ENCODE measurements around the gene RAB11A.

Gene RAB11A

GRCh38 chr15:65904301-65904700, 35.0 kb downstream of the RAB11A start:
- no peak for ATAC-seq (ENCODE audit: insufficient read depth, low read depth)
- peaks cover 38% of the 10 kb centered on the region for H3K36me3 ChIP-seq (ENCODE audit: insufficient read depth, low read length)

GRCh38 chr15:65906396-65906795, 37.1 kb downstream of the RAB11A start:
- Histone ChIP-seq H4K20me1 (ENCODE audit: insufficient read depth, low read length) (no peaks in the 10 kb centered on the region), H3K4me1 (ENCODE audit: insufficient read depth, low read length) (no peaks in the 10 kb centered on the region), H3K9me3 (ENCODE audit: insufficient read depth, low read length, severe bottlenecking) (no peaks in the 10 kb centered on the region), H3K27ac (ENCODE audit: low read length) (no peak overlapping the region), H3K4me2 (ENCODE audit: insufficient read depth, low read length) (no peak overlapping the region), H3K79me2 (ENCODE audit: insufficient read depth, low read length) (no peaks in the 10 kb centered on the region), H3K9ac (ENCODE audit: low read depth, low read length) (no peak overlapping the region), H3K36me3 (ENCODE audit: insufficient read depth, low read length) (peaks cover 25% of the 10 kb centered on the region), H2AFZ (ENCODE audit: low read depth, low read length) (no peak overlapping the region), H3K4me3 (ENCODE audit: low read depth in 1 of 2, low read length in 2 of 2) (no peak overlapping the region), H3K27me3 (ENCODE audit: insufficient read depth, low read length, poor library complexity) (no peaks in the 10 kb centered on the region)
- no peak for TF ChIP-seq EZH2 (IDR thresholded peaks at IDR 0.05; ENCODE audit: borderline replicate concordance, low read depth, low read length, severe bottlenecking)
- TF ChIP-seq, protein P1, sequence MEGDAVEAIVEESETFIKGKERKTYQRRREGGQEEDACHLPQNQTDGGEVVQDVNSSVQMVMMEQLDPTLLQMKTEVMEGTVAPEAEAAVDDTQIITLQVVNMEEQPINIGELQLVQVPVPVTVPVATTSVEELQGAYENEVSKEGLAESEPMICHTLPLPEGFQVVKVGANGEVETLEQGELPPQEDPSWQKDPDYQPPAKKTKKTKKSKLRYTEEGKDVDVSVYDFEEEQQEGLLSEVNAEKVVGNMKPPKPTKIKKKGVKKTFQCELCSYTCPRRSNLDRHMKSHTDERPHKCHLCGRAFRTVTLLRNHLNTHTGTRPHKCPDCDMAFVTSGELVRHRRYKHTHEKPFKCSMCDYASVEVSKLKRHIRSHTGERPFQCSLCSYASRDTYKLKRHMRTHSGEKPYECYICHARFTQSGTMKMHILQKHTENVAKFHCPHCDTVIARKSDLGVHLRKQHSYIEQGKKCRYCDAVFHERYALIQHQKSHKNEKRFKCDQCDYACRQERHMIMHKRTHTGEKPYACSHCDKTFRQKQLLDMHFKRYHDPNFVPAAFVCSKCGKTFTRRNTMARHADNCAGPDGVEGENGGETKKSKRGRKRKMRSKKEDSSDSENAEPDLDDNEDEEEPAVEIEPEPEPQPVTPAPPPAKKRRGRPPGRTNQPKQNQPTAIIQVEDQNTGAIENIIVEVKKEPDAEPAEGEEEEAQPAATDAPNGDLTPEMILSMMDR (IDR thresholded peaks at IDR 0.05; ENCODE audit: borderline replicate concordance, extremely low read depth, low read length, poor library complexity, severe bottlenecking): no peak
- ATAC-seq (ENCODE audit: insufficient read depth, low read depth): no peak
- no peak for DNase-seq

More at GRCh38 chr15:65904301-65904700, 35.0 kb downstream of the RAB11A start:
- DNase-seq: no peak
- Histone ChIP-seq H3K27ac (ENCODE audit: low read length) (no peak overlapping the region), H4K20me1 (ENCODE audit: insufficient read depth, low read length) (no peaks in the 10 kb centered on the region), H3K27me3 (ENCODE audit: insufficient read depth, low read length, poor library complexity) (no peaks in the 10 kb centered on the region), H3K79me2 (ENCODE audit: insufficient read depth, low read length) (no peaks in the 10 kb centered on the region), H2AFZ (ENCODE audit: low read depth, low read length) (no peak overlapping the region), H3K9ac (ENCODE audit: low read depth, low read length) (no peak overlapping the region), H3K4me3 (ENCODE audit: low read depth in 1 of 2, low read length in 2 of 2) (no peak overlapping the region), H3K9me3 (ENCODE audit: insufficient read depth, low read length, severe bottlenecking) (no peaks in the 10 kb centered on the region), H3K4me1 (ENCODE audit: insufficient read depth, low read length) (no peaks in the 10 kb centered on the region), H3K4me2 (ENCODE audit: insufficient read depth, low read length) (no peak overlapping the region)
- TF ChIP-seq EZH2 (IDR thresholded peaks at IDR 0.05; ENCODE audit: borderline replicate concordance, low read depth, low read length, severe bottlenecking): no peak
- TF ChIP-seq, protein P1 (IDR thresholded peaks at IDR 0.05; ENCODE audit: borderline replicate concordance, extremely low read depth, low read length, poor library complexity, severe bottlenecking): no peak

DNA sequence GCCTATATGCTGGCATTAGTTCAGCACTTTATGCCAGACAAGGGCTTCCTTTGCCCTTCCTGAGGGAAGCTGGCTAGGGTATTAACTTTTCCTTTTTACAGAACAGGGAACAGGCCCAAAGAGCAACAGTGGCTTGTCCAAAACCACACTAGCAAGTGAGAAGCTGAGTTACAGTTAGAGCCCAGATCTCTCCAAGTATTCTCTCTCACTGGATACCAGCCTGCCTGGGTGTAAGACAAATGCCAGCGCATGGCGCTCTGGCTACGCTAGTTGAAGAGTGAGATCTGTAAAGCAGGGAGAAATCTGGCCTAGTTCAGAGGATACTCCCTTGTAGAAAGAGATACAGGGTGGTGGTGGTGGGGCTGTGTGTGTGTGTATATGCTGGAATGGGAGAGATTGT, 38.4 kb downstream of the RAB11A start:
- Histone ChIP-seq H3K27me3 (ENCODE audit: insufficient read depth, low read length, poor library complexity) (no peaks in the 10 kb centered on the region), H3K27ac (ENCODE audit: low read length) (no peak overlapping the region), H3K9ac (ENCODE audit: low read depth, low read length) (no peak overlapping the region), H3K4me1 (ENCODE audit: insufficient read depth, low read length) (no peaks in the 10 kb centered on the region), H3K36me3 (ENCODE audit: insufficient read depth, low read length) (peaks cover 25% of the 10 kb centered on the region), H2AFZ (ENCODE audit: low read depth, low read length) (no peak overlapping the region), H3K4me2 (ENCODE audit: insufficient read depth, low read length) (no peak overlapping the region), H3K9me3 (ENCODE audit: insufficient read depth, low read length, severe bottlenecking) (no peaks in the 10 kb centered on the region), H4K20me1 (ENCODE audit: insufficient read depth, low read length) (no peaks in the 10 kb centered on the region), H3K79me2 (ENCODE audit: insufficient read depth, low read length) (no peaks in the 10 kb centered on the region), H3K4me3 (ENCODE audit: low read depth in 1 of 2, low read length in 2 of 2) (no peak overlapping the region)
- ATAC-seq (ENCODE audit: insufficient read depth, low read depth) (no peak), DNase-seq (no peak)
- no peak for TF ChIP-seq EZH2 (IDR thresholded peaks at IDR 0.05; ENCODE audit: borderline replicate concordance, low read depth, low read length, severe bottlenecking)
- TF ChIP-seq, protein P1 (IDR thresholded peaks at IDR 0.05; ENCODE audit: borderline replicate concordance, extremely low read depth, low read length, poor library complexity, severe bottlenecking): no peak

- Histone ChIP-seq H3K9me3 (ENCODE audit: insufficient read depth, low read length, severe bottlenecking) (no peaks in the 10 kb centered on the region), H3K36me3 (ENCODE audit: insufficient read depth, low read length) (peaks cover 16% of the 10 kb centered on the region), H4K20me1 (ENCODE audit: insufficient read depth, low read length) (no peaks in the 10 kb centered on the region), H3K9ac (ENCODE audit: low read depth, low read length) (no peak overlapping the region), H3K4me3 (ENCODE audit: low read depth in 1 of 2, low read length in 2 of 2) (no peak overlapping the region), H3K4me1 (ENCODE audit: insufficient read depth, low read length) (no peaks in the 10 kb centered on the region), H3K27me3 (ENCODE audit: insufficient read depth, low read length, poor library complexity) (no peaks in the 10 kb centered on the region), H3K79me2 (ENCODE audit: insufficient read depth, low read length) (no peaks in the 10 kb centered on the region), H3K27ac (ENCODE audit: low read length) (no peak overlapping the region), H3K4me2 (ENCODE audit: insufficient read depth, low read length) (no peak overlapping the region), H2AFZ (ENCODE audit: low read depth, low read length) (no peak overlapping the region)
- ATAC-seq (ENCODE audit: insufficient read depth, low read depth) (no peak), DNase-seq (no peak)
- TF ChIP-seq, protein P1 (IDR thresholded peaks at IDR 0.05; ENCODE audit: borderline replicate concordance, extremely low read depth, low read length, poor library complexity, severe bottlenecking): no peak
- no peak for TF ChIP-seq EZH2 (IDR thresholded peaks at IDR 0.05; ENCODE audit: borderline replicate concordance, low read depth, low read length, severe bottlenecking)
Observed at GRCh38 chr15:65908876-65909275, 39.6 kb downstream of the RAB11A start.

All from DND-41 (cell line).